C4-2B (cell line): Measurements from ENCODE around the gene MTMR3.
"Not testable (repeated sequence)": the region's sequence is repeated elsewhere in the genome, so short reads cannot be mapped to it uniquely, and the experiment has no call there.

ENCODE experiments used
- H3K27ac ChIP-seq: fragments of 450-650 bp; 2 replicates; pipeline ENCODE4 v1.5.1; 2017
- ZFX ChIP-seq: fragments of 450-650 bp; IDR thresholded peaks from 2 replicates; pipeline ENCODE4 v1.6.1; 2017
- TF ChIP-seq, protein P1 (sequence below): fragments of 450-650 bp; conservative IDR thresholded peaks from 2 replicates; pipeline ENCODE4 v1.5.1; 2017; ENCODE audit warnings: mild to moderate bottlenecking

MTMR3 gene

DNA sequence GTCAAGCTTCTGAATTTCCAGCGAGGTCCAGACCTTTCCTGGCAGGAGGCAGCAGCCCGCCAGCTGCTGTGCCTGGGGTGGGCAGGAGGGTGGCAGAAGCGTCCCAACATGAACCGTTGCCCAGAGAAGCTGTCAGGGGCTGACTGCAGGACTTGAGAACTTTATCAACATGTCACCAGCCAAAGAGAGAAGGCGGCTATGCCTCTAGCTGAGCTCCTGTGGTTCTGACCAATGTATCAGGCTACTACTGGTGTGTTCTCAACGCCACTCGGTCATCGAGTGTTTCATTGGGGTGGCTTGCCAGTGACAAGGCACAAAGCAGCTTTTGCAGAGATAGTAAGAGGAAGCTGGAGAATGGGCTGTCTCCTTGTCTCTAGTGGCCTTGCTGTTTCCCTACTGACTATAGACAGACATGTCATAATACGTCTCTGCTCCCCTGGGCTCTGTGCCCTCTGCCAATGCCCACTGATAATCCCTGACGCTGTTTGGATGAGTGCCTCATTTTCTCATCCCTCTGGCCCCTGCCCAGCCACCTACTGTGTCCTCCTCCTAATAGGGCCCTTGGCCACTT is 27.3 kb upstream of the MTMR3 start:
- no peak overlapping the region for H3K27ac ChIP-seq
- no peak for TF ChIP-seq ZFX
- TF ChIP-seq, protein P1, sequence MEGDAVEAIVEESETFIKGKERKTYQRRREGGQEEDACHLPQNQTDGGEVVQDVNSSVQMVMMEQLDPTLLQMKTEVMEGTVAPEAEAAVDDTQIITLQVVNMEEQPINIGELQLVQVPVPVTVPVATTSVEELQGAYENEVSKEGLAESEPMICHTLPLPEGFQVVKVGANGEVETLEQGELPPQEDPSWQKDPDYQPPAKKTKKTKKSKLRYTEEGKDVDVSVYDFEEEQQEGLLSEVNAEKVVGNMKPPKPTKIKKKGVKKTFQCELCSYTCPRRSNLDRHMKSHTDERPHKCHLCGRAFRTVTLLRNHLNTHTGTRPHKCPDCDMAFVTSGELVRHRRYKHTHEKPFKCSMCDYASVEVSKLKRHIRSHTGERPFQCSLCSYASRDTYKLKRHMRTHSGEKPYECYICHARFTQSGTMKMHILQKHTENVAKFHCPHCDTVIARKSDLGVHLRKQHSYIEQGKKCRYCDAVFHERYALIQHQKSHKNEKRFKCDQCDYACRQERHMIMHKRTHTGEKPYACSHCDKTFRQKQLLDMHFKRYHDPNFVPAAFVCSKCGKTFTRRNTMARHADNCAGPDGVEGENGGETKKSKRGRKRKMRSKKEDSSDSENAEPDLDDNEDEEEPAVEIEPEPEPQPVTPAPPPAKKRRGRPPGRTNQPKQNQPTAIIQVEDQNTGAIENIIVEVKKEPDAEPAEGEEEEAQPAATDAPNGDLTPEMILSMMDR: no peak

DNA sequence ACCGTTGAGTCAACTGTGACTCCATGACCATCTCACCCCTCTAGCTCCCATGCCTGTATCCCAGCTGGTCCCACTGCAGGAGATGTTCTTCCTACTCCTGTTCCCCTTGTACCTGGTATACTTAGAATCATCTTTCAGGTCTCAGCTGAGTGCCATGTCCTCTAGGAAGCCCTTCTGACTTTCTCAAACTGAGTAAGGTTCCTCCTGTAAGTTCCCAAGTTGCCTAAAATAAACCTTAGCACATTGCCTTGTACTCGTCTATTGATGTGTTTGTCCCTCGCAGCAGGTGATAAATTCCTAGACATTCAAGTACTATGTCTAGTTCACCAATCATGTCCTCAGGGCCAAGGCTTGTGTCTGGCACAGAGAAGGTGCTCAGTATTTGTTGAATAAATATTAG is 26.5 kb upstream of the MTMR3 start:
- no peak overlapping the region for H3K27ac ChIP-seq
- no peak for TF ChIP-seq ZFX
- TF ChIP-seq, protein P1: no peak

DNA sequence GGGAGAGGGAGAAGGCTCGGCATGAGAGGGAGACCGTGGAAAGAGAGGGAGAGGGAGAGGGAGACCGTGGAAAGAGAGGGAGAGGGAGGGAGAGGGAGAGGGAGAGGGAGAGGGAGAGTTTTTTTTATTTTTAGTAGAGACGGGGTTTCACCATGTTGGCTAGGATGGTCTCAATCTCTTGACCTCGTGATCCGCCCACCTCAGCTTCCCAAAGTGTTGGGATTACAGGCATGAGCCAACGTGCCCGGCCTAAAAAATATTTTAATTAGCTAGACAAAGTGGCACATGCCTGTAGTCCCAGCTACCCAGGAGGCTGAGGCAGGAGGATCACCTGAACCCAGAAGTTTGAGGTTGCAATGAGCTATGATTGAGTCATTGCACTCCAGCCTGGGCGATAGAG is 23.9 kb upstream of the MTMR3 start:
- H3K27ac ChIP-seq: not testable (repeated sequence)

DNA sequence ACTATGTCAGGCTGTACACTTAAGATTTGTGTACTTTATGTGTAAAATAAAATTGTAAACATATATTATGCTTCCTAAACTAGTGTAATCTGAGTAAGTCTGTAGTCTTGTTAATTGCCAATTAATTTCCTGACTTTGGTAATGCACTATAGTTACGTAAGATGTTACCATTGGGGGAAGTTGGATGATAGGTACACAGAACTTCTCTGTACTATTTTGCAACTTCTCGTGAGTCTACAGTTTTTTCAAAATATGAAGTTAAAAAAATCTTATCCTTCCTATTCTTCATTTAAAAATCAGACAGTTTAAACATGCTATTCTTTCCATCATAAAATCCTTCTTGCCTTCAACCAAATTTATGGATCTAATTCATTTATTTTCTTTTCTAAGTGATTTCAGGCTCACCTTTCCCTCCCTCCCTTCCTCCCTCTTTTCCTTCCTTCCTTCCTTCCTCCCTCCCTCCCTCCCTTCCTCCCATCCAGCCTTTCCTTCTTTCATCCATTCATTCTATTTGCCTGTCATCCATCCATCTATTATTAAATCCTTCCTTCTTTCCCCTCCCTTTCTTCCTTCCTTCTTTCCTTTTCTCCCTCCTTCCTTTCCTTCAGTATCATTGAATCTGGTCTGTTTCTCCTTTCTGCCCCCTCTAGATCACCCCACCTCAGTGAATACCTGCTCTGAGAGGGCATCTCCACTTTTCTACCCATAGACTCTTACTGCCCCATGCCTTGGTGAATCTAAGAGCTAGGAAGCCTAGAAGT is 22.8 kb upstream of the MTMR3 start:
- no peak overlapping the region for H3K27ac ChIP-seq
- no peak for TF ChIP-seq ZFX

DNA sequence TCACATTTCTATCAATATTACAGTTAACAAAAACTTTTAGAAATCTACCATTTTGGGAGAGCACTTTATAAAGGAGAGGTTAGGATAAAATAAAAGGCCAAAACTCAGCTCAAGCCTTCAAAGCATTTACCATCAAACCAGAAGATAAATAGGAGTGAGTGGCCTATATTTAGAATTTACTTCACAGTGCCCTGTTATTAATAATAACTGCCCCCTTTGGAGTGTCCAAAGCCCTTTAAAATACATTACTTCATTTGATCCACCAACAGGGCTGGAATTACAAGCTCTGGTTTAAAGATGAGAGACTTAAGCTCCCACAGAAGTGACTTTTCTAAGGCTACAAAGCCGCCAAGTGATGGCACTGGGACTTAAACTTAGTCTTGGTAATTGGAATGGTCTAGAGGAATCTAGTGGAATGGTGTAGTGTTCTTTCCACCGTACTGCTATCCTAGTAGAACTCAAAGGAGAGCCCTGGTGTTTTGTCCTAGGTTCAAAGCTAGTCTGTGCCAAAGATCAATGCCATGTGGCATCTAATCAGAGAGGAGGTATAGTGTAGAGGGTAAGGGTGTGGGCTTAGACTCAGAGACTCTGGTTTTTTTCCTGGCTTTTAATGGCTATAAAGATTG is 21.2 kb upstream of the MTMR3 start:
- TF ChIP-seq ZFX: no peak
- TF ChIP-seq, protein P1: no peak

DNA sequence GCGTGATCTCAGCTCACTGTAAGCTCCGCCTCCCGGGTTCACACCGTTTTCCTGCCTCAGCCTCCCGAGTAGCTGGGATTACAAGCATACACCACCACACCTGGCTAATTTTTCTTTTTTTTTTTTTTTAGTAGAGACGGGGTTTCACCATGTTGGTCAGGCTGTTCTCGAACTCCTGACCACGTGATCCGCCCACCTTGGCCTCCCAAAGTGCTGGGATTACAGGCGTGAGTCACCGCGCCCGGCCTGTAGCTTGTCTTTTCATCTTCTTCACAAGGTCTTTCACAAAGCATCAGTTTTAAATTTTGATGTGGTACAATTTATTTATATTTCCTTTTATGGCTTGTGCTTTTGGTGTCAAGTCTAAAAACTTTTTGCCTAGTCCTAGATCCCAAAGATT is 17.4 kb upstream of the MTMR3 start:
- H3K27ac ChIP-seq: not testable (repeated sequence)

More for the DNA sequence above, 21.2 kb upstream of the MTMR3 start:
- H3K27ac ChIP-seq: no peak overlapping the region

DNA sequence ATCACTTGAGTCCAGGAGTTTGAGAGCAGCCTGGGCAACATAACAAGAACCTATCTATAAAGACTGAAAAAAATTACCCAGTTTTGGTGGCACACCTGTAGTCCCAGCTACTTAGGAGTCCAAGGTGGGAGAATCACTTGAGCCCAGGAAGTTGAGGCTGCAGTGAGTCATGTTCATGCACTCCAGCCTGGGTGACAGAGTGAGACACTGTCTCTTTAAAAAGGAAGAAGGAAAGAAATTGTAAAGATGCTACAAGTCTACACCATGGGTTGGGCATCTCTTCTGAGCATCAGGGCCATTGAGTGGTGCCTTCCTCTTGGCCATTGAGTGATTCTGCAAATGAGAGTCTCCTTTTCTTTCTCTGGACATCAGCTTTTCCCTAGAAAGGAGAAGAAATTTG is 15.7 kb upstream of the MTMR3 start:
- H3K27ac ChIP-seq: no peak overlapping the region
- no peak for TF ChIP-seq ZFX
- TF ChIP-seq, protein P1: no peak

DNA sequence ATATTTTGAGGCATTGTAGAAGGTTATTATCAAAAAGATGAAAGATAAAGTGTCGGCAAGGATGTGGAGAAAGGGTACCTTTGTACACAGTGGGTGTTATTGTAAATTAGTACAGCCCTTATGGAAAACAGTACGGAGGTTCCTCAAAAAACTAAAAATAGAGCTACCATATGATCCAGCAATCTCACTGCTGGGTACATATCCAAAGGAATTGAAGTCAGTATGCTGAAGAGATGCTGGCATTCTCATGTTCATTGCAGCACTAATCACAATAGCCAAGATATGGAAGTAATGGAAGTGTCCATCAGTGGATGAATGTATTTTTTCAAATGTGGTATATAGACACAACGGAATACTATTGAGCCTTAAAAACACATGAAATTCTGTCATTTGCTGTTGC is 15.1 kb upstream of the MTMR3 start:
- H3K27ac ChIP-seq: no peak overlapping the region
- TF ChIP-seq, protein P1: no peak
- no peak for TF ChIP-seq ZFX

DNA sequence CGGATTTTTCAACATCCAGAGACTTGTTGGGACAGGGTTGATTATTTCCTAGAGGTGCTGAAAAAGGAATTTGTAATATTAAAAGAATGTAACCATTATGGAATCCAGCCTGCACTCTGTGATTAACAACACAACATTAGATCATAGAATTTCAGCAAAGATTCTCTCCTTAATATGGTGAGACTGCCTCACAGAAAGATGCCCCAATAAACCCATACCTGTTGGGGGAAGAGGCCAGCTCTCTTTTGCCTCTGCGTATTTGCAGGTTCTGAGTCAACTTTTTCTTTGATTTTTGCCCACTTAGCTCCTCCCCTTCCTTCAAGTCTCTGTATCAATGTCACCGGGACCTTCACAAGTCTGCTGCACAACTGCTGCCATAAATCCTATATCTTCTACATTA is 12.4 kb upstream of the MTMR3 start:
- TF ChIP-seq ZFX: no peak
- TF ChIP-seq, protein P1: no peak
- no peak overlapping the region for H3K27ac ChIP-seq
